SIG-M5 treated with dmso at 0.1 percent for 504 hours (cell line): ENCODE results near the gene DCAF15.
A peak's percentile ranks its signal among the peaks of the same experiment; 100 is the strongest.

Source experiments
- DNase-seq: peaks from one replicate; lab custom pipeline; 2025; ENCODE audit not compliant: unreplicated experiment; lab: John Stamatoyannopoulos, UW

DCAF15 gene

DNA sequence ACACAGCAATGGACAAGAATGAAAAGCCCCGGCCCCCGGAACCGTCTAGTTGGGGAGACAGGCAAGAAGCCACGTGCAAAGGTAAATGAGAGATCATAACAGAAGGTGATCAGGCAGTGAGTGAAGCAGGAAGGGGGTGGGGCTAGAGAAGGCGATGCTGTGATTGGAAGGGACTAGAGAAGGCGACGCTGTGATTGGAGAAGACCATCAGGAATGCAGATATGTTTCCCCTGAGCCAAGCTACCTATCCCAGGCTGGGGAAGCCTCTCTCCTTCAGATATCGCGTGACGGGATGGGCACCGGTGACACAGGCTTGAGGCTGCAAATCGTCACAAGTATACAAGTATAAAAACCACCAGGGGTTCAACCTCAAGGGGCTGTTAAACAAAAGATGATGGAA, 21.8 kb downstream of the DCAF15 start:
- DNase-seq, result peak; percentile 14

DNA sequence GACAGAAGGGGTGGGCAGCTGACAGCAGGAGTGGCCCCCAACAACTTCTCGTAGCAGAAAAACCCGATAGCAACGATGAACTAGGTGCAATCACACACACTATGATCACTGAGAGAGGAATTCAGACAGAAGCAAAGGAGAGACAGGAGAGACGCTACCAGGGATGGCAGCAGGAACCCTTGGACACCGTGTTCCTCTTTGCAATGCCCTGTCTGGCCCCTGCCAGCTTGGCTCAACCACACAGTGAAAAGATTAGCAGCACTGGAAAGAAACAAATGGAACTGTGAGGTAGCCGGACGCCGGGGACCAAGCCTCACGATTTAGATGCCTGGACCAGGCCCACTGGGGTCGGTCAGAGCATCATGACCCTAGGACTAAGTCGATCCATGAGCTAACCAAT, 23.6 kb downstream of the DCAF15 start:
- no peak for DNase-seq

DNA sequence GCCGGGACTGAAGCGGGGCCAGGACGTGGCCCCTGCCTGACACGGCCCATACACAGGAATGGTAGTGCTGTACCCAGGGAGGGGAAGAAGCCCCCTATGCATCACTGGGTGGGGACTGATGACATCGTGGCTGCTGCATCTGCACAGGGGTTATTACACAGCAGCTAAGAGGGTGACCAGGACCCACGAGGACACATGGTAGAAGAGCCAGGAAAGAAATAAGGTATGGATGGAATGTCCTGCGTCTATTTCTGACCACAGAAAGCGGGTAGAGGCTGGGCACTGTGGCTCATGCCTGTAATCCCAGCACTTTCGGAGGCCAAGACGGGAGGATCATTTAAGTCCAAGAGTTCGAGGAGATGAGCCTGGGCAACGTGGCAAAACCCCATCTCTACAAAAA, 24.1 kb downstream of the DCAF15 start:
- no peak for DNase-seq

DNA sequence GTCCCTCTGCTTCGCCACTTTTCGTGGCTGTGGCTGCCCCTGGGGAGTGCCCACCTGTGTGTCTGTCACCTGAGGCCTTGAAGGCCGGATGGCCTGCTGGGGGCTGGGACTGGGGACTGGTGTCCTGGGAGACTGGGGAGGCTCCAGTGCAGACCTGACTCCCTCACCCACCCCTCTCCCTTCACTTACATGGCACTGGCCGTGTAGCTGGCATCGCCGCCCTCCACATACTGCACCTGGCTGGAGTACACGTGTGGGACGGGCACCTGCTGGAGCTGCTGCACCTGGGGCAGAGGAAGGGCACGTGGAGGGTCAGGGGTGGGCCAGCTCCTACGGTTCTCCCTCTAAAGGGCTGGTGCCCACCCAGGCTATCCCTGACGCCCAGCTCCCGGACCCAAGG, 25.5 kb downstream of the DCAF15 start:
- no peak for DNase-seq

DNA sequence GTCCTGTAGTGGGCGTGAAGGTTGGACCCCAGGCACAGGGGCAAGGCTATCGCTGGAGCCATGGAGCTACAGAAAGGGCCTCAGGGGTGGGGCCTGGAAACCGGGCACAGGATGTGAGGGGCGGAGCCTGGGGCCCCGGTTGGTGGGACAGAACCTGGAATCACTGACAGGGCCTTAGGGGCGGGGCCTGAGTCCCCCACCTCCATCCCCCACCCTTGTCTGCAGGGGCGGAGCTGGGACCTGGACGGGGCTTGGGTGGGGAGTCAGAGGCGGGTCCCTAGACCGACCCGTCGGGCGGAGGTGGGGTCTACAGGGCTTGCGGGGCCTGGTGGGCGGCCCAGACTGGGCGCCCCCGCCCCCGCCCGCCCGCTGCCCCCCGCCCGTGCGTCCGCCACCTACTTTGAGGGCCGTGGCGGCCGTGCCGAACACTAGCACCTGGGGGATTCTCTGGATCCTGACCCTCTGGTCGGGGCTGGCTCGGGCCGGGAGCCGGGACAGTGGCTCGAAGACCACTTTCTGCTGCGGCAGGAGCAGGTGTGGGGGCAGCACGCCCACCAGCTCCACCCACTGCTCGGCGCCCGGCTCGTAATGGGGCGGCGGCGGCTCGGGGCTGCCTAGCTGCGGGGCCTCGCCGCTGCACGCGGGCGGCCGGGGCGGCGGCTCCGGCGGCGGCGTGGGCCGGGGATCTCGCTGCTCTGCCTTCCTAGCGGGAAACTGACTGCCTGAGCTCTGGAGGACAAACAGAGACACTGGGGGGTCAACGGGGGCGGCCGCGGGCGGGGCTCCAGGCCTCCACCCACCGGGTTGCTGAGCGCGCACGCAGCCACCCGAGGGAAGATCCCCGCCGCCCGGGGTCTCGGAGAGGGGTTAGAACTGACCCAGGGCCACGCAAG, 26.3 kb downstream of the DCAF15 start:
- DNase-seq, result no peak

DNA sequence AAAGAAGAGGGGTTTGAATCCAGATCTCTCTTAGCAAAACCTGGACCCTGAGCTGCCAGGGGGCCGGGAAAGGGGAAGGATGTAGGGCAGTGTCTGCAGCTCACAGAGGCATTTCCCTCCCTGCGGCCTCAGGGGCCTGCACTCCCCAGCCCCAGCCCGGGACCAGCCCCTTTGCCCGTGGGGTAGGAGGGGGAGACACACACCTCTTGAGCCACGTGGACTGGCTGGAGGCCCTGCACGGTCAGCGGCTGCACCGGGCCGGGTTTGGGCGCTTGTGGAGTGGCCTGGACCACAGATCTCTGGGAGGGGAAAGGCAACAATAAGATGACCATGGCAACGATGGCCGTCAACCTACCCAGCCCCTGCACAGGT, 26.9 kb downstream of the DCAF15 start:
- DNase-seq, result no peak

DNA sequence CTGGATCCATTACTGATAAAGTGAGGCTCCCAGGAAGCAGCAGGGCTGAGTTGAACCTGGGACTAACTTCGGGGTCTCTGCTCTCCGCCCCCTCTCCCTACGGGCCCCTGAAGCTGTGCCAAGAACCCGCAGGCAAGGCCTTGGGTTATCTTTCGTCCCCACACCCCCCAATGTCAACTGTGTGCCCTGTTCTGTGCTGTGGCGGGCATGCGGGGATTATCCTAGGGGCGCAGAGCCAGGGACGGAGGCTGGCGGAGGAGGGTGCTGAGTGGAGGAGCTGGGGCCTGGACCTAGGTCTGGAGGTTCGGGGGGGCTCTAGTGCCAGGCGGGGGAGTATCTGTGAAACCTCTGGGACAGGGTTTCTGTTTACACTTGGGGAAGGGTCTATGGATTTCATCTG, 27.4 kb downstream of the DCAF15 start:
- no peak for DNase-seq

DNA sequence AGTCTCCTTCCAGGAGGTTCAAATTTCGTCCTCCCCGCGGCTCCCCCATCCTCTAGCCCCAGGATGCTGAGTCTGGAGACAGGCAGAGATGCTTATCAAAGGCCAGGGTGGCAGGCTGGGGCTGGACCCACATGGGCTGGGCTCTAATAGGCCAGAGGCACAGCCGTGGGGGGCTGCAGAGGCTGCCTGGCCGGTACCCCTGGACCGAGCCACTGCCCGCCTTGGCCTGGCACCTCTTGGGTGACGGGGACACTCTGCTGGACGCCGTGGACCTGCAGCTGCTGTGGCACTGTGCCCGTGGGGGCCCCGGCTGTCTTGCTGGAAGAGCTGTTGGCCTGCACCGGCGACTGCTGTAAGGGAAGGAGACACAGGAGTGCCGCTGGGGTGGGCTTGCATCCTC, 28.0 kb downstream of the DCAF15 start:
- no peak for DNase-seq

DNA sequence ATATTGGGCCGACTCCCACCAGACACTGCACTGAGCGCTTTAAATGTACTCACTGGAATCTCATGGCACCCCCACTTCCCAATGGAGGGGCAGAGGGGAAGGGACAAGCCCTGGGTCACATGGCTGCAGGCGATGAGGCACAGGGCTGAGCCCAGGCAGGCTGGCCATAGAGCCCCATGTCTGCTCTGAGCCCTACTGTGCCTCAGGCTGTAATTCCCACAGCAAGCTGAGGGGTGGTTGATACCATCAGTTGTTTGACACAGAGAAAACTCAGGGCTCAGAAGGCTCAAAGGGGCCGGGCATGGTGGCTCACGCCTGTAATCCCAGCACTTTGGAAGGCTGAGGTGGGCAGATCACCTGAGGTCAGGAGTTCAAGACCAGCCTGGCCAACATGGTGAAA, 28.7 kb downstream of the DCAF15 start:
- no peak for DNase-seq

DNA sequence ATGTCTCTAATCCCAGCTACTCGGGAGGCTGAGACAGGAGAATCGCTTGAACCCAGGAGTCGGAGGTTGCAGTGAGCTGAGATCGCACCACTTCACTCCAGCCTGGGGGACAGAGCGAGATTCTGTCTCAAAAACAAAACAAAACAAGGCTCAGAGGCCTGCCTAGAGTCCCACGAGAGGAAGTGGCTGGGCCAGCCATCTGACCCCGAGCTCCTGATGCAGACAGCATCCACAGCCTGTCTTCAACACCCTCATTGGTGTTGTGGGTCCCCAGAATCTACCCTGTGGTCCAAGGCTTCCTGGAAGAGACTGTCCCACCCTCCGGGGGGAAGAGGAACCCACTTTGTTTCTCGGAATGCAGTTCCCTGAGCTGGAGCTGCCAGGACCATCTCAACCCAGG, 29.2 kb downstream of the DCAF15 start:
- no peak for DNase-seq

DNA sequence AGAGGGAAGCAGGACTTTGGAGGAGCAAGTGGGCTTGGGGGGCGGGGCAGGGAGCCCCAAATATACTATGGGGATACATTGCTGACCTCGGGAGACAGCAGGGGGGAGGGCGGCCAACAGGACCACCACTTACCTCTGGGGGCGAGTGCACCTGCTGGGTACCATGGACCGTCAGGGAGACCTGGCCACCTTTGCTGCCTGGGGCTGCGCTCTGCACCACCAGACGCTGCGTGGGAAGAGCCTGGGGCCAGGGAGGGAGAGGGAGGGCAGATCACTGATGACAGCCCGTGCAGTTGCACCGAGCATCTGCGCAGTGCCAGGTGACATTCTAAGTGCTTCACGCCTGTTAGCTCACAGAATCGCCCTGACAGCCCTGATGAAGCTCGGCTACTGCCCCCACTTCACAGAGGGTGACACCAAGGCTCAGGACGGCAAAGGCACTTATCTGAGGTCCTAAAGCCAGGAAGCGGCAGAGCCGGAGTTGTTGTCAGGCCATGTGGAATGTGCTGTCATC, 29.7 kb downstream of the DCAF15 start:
- no peak for DNase-seq

DNA sequence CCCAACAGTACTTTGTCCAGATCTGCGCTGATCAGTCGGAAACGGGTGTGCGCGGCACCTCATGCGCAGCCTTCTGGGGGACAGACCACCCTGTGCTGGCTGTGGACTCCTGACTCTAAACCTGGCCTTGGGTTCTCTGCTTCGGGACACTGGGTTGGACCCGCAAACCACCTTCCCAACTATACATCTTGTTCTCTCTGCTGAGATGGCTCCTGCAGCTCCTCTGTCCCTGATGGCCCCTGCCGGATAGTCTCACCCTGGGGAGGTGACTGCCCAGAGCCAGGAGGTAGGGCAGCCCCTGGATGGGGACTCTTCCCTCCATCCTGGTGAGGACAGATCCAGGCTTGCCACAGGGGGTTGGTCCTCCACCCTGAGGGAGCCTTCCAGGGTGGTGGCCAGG, 30.5 kb downstream of the DCAF15 start:
- no peak for DNase-seq

DNA sequence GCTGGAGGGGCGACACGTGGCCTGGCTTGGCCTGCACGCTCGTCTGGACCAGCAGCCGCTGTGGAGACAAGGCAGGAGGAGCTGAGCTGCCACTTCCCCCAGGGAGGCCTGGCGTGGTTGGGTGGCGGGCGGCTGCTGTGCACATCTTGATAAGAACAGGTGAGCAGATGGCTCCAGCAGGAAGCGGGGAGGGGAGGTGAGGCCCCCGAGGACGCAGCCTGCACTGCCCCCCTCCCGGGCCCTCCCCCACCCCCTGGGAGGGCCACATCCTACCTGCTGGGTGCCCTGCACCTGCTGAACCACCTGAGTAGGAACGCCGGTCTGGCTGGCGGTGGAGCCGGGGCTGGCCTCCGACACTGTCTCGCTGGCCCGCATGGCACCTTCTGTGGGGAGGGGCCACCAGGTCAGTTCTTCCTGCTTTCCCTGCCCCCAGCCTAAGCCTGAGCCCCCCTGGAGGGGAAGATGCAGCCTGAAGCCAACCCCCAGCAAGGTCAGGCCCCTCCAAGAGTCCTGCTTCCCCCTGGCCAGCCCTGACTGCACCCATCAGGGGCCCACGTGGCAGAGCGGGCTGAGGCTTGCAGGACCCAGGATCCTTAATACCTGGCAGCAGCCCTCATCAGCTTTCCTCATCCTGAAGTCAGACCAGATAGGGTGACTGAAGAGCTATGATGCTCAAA, 31.0 kb downstream of the DCAF15 start:
- no peak for DNase-seq

DNA sequence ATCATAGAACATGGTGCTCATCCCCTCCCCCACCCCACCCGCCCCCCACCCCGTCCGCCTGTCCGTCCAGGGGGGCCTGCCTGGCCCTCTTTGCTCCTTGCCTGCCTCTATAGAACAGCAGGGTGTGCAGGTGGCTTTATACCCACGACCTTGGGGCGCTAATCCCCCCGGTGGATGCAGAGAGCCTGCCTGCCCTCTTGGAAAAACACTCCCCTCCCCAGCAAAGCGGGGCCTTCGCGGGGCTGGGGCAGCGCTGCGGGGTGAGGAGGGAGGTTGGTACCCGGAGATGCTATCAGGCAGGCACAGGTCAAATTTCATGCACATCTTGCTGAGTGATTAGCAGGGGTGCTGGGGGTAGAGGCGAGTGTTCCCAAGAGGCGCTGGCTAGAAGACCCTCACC, 31.9 kb downstream of the DCAF15 start:
- DNase-seq, result no peak

DNA sequence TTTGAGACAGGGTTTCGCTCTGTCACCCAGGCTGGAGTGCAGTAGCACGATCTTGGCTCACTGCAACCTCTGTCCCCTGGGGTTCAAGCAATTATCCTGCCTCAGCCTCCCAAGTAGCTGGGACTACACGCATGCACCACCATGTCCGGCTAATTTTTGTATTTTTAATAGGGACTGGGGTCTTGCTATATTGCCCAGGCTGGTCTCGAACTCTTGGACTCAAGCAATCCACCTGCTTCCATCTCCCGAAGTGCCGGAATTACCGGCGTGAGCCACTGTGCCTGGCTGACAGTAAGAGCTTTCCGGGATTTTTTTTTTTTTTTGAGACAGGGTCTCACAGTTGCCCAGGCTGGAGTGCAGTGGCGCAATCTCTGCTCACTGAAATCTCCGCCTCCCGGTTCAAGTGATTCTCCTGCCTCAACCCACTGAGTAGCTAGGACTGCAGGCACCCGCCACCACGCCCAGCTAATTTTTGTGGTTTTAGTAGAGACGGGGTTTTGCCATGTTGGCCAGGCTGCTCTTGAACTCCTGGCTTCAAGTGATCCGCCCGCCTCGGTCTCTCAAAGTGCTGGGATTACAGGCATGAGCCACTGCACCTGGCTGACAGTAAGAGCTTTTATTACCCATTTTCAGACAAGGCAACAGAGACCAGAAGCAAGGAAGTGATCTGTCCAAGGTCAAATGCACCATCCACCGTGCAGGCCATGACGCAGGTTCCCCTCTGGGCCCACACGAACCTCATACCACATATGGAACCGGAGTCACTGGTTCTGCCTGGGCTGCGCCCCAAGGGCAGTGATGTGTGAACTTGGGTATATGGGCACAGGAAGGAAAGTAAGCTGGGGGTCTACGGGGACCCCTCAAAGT, 32.8 kb downstream of the DCAF15 start:
- peak; percentile 15 for DNase-seq

DNA sequence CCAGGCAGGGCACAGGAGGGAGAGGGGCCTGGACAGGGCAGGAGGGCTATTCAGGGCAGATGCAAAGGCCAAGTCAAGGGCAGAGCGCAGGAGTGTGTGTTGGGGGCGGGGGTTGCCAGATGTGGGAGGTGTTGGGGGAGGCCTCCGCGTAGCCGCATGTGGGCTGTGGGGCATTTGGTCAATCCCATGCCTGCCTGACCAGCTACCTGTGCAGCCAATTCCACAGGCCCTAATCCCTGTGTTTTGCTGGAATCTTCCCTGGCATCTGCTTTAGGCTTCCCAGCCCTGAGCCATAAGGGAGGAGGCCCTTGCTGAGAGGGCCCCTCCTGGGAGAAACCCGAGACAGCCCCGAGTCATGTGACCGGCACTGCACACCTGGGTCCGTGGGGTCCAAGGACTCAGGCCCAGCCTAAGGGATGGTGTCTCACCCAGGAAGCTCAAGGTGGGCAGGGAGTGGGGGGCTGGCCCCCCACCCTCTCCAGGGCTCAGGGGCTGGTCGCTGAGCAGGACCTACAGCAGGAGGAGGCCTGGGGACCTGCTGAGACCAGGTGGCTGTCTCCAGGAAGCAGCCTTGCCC, 33.5 kb downstream of the DCAF15 start:
- DNase-seq, result no peak

DNA sequence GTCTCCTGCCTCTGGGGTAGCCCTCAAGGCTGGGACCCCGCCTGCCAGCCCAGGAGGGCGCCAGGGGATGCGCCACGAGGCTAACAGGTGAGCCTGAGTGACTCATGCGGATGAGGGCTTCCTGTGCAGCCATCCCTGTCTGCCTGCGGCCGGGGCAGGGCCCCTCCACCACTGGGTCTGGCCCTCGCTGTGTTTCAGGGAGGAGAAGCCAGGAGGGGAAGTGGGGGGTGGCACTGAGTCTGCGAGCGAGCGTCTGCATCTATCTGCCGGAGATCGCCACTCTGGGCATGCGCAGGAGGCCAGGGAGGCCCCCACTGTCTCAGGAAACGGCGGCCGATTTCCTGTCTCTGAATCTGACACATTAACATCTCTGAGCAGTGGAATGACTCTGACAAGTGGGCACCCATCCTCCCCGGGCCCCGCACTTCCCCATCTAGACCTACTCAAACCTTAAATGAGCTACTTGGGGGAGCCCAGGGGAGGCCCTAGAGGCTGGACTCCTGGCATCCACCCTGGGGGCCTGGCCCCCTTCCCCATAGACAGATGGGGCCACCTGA, 34.1 kb downstream of the DCAF15 start:
- DNase-seq, result peak; percentile 89

DNA sequence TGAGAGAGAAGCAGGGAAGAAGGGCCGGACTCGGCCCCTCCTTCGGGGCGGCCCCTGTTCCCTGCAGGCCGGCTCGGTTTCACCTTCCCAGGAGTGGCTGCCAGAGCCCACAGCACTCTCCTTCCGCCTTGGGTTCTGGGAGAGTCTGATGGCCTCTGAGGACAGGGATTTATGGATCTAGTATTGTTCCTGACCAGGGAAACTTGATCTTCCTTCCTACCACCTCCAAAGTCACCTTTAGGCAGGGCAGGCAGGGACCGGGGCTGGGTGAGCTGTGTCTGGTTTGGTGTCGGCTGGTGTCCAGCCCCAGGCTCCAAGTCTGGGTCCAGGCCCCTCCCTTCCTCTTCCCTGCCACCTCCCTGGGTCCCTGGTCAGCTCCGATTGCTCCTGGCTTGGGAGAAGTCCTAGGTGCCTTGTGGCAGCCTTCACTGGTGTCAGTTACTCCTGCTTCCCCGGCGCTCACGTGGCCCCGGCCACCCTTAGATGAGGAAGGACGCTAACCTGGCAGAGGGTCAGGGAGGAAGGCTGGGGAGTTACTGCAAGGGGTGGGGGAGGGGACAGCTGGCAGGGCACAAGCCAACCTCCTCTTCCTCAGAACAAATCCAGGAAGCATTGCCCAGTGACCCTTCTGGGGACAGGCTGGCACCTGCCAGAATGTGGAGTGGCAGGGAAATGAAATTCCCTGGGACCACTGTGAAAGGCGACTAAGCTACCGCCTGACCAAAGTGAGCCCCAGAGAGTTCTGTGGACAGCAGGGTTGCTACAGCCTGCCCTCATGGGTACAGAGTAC, 35.0 kb downstream of the DCAF15 start:
- no peak for DNase-seq

DNA sequence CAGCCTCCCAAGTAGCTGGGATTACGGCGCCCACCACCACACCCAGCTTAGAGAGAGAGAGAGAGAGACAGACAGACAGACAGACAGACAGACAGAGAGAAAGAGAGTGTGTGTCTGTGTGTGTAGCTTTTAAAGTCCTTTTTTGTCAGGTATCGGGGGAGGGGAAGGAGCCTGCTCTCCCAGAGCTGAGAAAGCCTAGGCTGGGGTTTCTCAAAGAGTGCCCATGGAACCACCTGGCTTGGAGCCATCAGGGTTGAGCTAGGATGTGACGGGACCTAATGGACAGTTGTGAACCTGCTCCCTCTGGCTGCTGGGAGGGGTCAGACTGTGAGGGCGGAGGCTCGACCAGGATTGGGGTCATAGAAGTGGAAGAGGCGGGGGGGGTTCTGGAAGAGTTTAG, 37.2 kb downstream of the DCAF15 start:
- no peak for DNase-seq

DNA sequence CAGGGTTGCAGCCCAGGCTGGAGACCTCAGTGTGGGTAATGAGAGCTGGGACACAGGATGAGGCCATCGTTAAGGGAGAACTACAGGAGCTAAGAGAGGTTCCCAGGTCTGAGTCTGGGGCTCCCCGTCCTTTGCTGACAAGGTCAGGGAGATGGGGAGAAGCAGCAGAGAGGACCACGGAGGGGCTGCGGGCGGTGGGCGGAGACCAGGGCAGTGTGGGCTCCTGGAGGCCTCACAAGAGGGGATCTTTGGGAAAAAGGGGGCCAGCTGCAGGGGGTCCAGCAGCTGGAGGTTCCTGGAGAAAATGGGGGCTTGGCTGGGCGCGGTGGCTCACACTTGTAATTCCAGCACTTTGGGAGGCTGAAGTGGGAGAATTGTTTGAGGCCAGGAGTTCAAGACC, 37.8 kb downstream of the DCAF15 start:
- no peak for DNase-seq
